Adrenal gland (tissue), 12 donors: ENCODE measurements around the gene DNAJC6. TPM values are rescaled to one million over a fixed set of nuclear protein-coding genes. Genes with fewer than 3 reads are reported as not detected.

Source experiments
- DNase-seq, 7 donors: peaks; one replicate each; pipeline ENCODE4 v3.0.0-alpha.2; 2019 to 2020
- H3K27ac ChIP-seq, 5 donors: fragments of 200-600 bp; sonication (generic) in 4 of 5; 1 replicate in 3 of 5; 2 replicates in 2 of 5; pipeline versions ENCODE4 v1.5.1 to v1.8.0; 2016 to 2020; ENCODE audit warnings: mild to moderate bottlenecking in 1 of 5
- H3K27me3 ChIP-seq: fragments of 200-600 bp; 2 replicates; pipeline ENCODE4 v1.8.0; 2021
- H3K36me3 ChIP-seq, 2 donors: fragments of 200-600 bp; replicated peaks in 1 of 2; 1 replicate in 1 of 2; 2 replicates in 1 of 2; pipeline versions ENCODE4 v1.5.1 to v1.8.0; 2018 to 2022
- H3K4me1 ChIP-seq, 2 donors: fragments of 200-600 bp; replicated peaks in 1 of 2; 1 replicate in 1 of 2; 2 replicates in 1 of 2; pipeline versions ENCODE4 v1.5.1 to v1.8.0; 2018 to 2021
- H3K4me3 ChIP-seq, 4 donors: fragments of 200-600 bp; sonication (generic) in 3 of 4; one replicate each; pipeline ENCODE4 v1.5.1; 2016 to 2018
- H3K9me3 ChIP-seq, 3 donors: fragments of 200-600 bp; sonication (generic) in 1 of 3; replicated peaks in 1 of 3; 1 replicate in 2 of 3; 2 replicates in 1 of 3; pipeline versions ENCODE4 v1.5.1 to v1.8.0; 2016 to 2021
- CTCF ChIP-seq, 6 experiments: fragments of 450-650 bp in 4 of 6; fragments of 200-600 bp in 2 of 6; sonication (generic) in 1 of 6; IDR thresholded peaks; 1 replicate in 5 of 6; 2 replicates in 1 of 6; pipeline versions ENCODE4 v1.5.1 to v1.8.0; 2016 to 2021; ENCODE audit warnings: antibody characterized with exemption in 6 of 6, mild to moderate bottlenecking in 2 of 6, moderate library complexity in 1 of 6
- POLR2A ChIP-seq, 2 donors: fragments of 450-650 bp; IDR thresholded peaks; one replicate each; pipeline ENCODE4 v1.6.1; 2017; ENCODE audit warnings: antibody characterized with exemption in 2 of 2, mild to moderate bottlenecking in 2 of 2, moderate library complexity in 1 of 2
- WGBS, 4 donors: extraction: QIAGEN DNeasy Blood & Tissue Kit in 2 of 4; methylation state at CpG; one replicate each; pipeline versions ENCODE4 v1.1.5 to v1.1.7; 2013 to 2017; 5-methylcytosine and 5-hydroxymethylcytosine counted together
- intact Hi-C, 2 donors: fragments of 100-400 bp; cut with DNase I; formaldehyde crosslinking; loops; one replicate each; pipeline versions ENCODE4 v1.14.1 to v1.15.0; 2022 to 2023
- polyA plus RNA-seq, 3 donors: library from polyadenylated mRNA; stranded (reverse); fragments of 200-250 nt in 2 of 3; fragments of 350-450 nt in 1 of 3; fragmentation: Illumina TruSeq in 1 of 3; extraction: RNeasy Lipid Tissue Mini Kit (QIAGEN cat#74804) in 1 of 3; gene quantifications; one replicate each; pipeline ENCODE4 v1.2.3, GENCODE V29; 2013 to 2014
- total RNA-seq, 9 donors: library from RNA; depleted of rRNA in 4 of 9; stranded (reverse); fragments of >200 nt in 4 of 9; fragments of 120-200 nt in 1 of 9; fragmentation: NEBNext Ultra II Directional in 1 of 9; extraction: Animal tissue kit (Norgen Biotek cat#: 25700) in 1 of 9; gene quantifications; one replicate each; pipeline versions ENCODE4 v1.1.0 to v1.2.4, GENCODE V29; 2013 to 2023
- donor health status: healthy with polysubstance abuse.
- donor health status: Bipolar disorder and iron deficiency.
- donor health status: DM: yes; HTN: yes; CAD: no.
- donor health status: DM: no; HTN: no; CAD: no.
- donor health status: DM: no; HTN: no; CAD: no.
- donor health status: DM: yes; HTN: yes; CAD: no.

The DNAJC6 gene
- total and polyA plus RNA-seq, 12 donors, result 1.5 to 39.8 (median 13.2) TPM

DNA sequence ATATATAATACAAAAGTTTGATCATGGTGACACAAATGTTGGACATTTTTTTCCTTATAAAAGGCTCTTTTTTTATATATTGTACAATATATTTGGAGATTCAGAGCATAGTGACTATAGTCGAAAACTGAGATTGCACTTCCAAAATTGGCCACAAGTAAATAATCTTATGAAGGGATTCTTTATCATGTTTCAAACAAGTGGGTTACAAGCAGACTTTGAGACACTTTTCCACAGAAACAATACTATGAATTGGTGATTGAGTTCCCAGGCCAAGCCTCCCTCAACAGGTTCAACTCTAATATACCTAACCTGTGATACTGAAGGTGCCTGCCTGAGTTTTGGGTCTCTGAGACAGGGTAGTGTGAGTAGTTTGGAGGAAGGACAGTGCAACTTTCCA, 124.9 kb downstream of the DNAJC6 start:
- intact Hi-C loops, result loop anchor here in 1 of 2 donors (10.0 kb wide), 1 partner anchor 251 kb away; no protein-coding TSS in a partner anchor
- Histone ChIP-seq H3K27ac (no peak overlapping the region), H3K4me3 (no peak overlapping the region), H3K4me1 (peaks cover 14 to 26% of the 10 kb centered on the region in 2 donors), H3K9me3 (no peaks in the 10 kb centered on the region), H3K36me3 (peaks cover 0 to 24% of the 10 kb centered on the region in 2 donors), H3K27me3 (no peaks in the 10 kb centered on the region)
- WGBS, 4 donors, result 92 to 97% (median 95%) methylated on average over 1 of the region's 1 CpG
- no peak for DNase-seq
- no peak for TF ChIP-seq POLR2A (IDR thresholded peaks at IDR 0.05)
- TF ChIP-seq CTCF (IDR thresholded peaks at IDR 0.05), result no peak

- WGBS, 4 donors, result 88 to 93% (median 89%) methylated on average over 3 of the region's 3 CpGs
- peaks cover 12 to 21% of the 10 kb centered on the region in 2 donors for H3K4me1 ChIP-seq
- no peak for DNase-seq
- H3K36me3 ChIP-seq, result peaks cover 0 to 24% of the 10 kb centered on the region in 2 donors
- H3K4me3 ChIP-seq, result no peak overlapping the region
- H3K27ac ChIP-seq, result no peak overlapping the region
- intact Hi-C loops, result loop anchor here in 1 of 2 donors (10.0 kb wide), 1 partner anchor 250 kb away; no protein-coding TSS in a partner anchor
- no peak for TF ChIP-seq POLR2A (IDR thresholded peaks at IDR 0.05)
- no peak for TF ChIP-seq CTCF (IDR thresholded peaks at IDR 0.05)
- no peaks in the 10 kb centered on the region for H3K27me3 ChIP-seq
- no peaks in the 10 kb centered on the region for H3K9me3 ChIP-seq
These were observed 125.4 kb downstream of the DNAJC6 start for GRCh38 chr1:65434760-65435159.

DNA sequence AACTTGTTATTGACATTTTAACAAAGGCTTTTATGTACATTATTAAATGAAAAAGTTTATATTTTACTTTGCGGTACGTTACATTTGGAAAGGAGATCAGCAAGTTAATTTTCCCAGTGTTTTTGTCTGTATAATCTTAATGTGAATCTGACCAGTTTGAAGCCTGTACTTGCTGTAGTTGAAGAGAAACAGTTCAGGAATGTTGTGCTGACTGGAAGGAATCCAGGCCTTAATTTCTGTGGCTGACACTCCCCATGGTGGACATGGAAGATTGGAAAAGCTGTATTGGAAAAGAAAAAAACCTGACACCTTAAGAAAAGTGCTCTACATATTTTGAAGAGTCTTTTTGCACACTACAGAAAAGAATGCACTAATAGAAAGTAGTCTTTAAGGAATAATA, 126.6 kb downstream of the DNAJC6 start:
- no peaks in the 10 kb centered on the region for H3K9me3 ChIP-seq
- H3K36me3 ChIP-seq, result peaks cover 0 to 24% of the 10 kb centered on the region in 2 donors
- TF ChIP-seq POLR2A (IDR thresholded peaks at IDR 0.05), result no peak
- no peak for TF ChIP-seq CTCF (IDR thresholded peaks at IDR 0.05)
- H3K4me3 ChIP-seq, result no peak overlapping the region
- WGBS, 4 donors, result 77 to 93% (median 84%) methylated on average over 2 of the region's 2 CpGs
- H3K27ac ChIP-seq, result no peak overlapping the region
- H3K27me3 ChIP-seq, result no peaks in the 10 kb centered on the region
- peaks cover 0 to 16% of the 10 kb centered on the region in 2 donors for H3K4me1 ChIP-seq
- intact Hi-C loops, result loop anchor here in 1 of 2 donors (10.0 kb wide), 1 partner anchor 249 kb away; no protein-coding TSS in a partner anchor
- no peak for DNase-seq

DNA sequence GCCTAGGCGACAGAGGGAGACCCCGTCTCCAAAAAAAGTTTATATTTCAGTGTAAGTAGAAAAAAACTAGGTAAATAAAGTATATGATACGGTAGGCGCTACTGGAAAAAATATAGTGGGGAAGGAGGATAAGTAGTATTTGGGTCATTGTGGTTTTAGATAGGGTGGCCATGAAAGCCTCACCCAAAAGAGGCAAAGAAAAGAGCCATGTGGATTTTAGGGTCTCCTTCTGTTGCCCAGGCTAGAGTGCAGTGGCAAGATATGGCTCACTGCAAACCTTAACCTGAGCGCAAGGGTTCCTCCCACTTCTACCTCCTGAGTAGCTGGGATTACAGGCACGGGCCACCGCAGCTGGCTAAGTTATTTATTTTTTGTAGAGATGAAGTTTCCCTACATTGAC, 128.3 kb downstream of the DNAJC6 start:
- H3K27ac ChIP-seq, result no peak overlapping the region
- 96 to 99% (median 97%) methylated on average over 7 of the region's 7 CpGs for WGBS, 4 donors
- peaks cover 0 to 12% of the 10 kb centered on the region in 2 donors for H3K36me3 ChIP-seq
- no peak for DNase-seq
- TF ChIP-seq POLR2A (IDR thresholded peaks at IDR 0.05), result no peak
- no peak for TF ChIP-seq CTCF (IDR thresholded peaks at IDR 0.05)
- no peaks in the 10 kb centered on the region for H3K9me3 ChIP-seq
- intact Hi-C loops, result loop anchor here in 1 of 2 donors (10.0 kb wide), 1 partner anchor 247 kb away; no protein-coding TSS in a partner anchor
- H3K4me3 ChIP-seq, result no peak overlapping the region
- H3K27me3 ChIP-seq, result no peaks in the 10 kb centered on the region
- peaks cover 0 to 9% of the 10 kb centered on the region in 2 donors for H3K4me1 ChIP-seq
